Osteoblast (primary cell): ENCODE data around the gene HIRA. TPM values are rescaled to one million over a fixed set of nuclear protein-coding genes. Genes with fewer than 3 reads are reported as not detected.

Experiments used
- DNase-seq: peaks from one replicate; pipeline ENCODE4 v3.0.0; 2011; ENCODE audit warnings: low spot score, mixed read lengths; ENCODE audit not compliant: insufficient read length; ENCODE audit errors: missing footprints
- H2AFZ ChIP-seq: 2 replicates; pipeline ENCODE4 v1.6.0; 2011; ENCODE audit warnings: mild to moderate bottlenecking, low read length
- H3K27ac ChIP-seq: 2 replicates; pipeline ENCODE4 v1.5.1; 2011; ENCODE audit warnings: mild to moderate bottlenecking, low read depth, low read length, moderate library complexity
- H3K27me3 ChIP-seq: 2 replicates; pipeline ENCODE4 v1.6.0; 2012; ENCODE audit warnings: mild to moderate bottlenecking, control low read depth, inconsistent platforms, low read length, moderate library complexity; ENCODE audit not compliant: insufficient read depth
- H3K36me3 ChIP-seq: 2 replicates; pipeline ENCODE4 v1.5.1; 2011; ENCODE audit warnings: mild to moderate bottlenecking, low read length, control low read depth, moderate library complexity; ENCODE audit not compliant: insufficient read depth
- H3K4me1 ChIP-seq: 2 replicates; pipeline ENCODE4 v1.5.1; 2011; ENCODE audit warnings: mild to moderate bottlenecking, low read length, control low read depth, moderate library complexity; ENCODE audit not compliant: insufficient read depth
- H3K4me2 ChIP-seq: 2 replicates; pipeline ENCODE4 v1.6.0; 2011; ENCODE audit warnings: mild to moderate bottlenecking, low read length; ENCODE audit not compliant: insufficient read depth
- H3K4me3 ChIP-seq: fragments of 200-600 bp; sonication (generic); 3 replicates; pipeline ENCODE4 v1.5.1; 2012; ENCODE audit warnings: mild to moderate bottlenecking, low read length, inconsistent platforms; ENCODE audit not compliant: insufficient read depth
- H3K79me2 ChIP-seq: 2 replicates; pipeline ENCODE4 v1.6.0; 2012; ENCODE audit warnings: mild to moderate bottlenecking, low read length, control low read depth, inconsistent platforms; ENCODE audit not compliant: insufficient read depth
- H3K9me3 ChIP-seq: 2 replicates; pipeline ENCODE4 v1.5.1; 2011; ENCODE audit warnings: low read depth, low read length, control low read depth
- H4K20me1 ChIP-seq: 2 replicates; pipeline ENCODE4 v1.6.0; 2012; ENCODE audit warnings: mild to moderate bottlenecking, low read length, control low read depth; ENCODE audit not compliant: insufficient read depth
- CTCF ChIP-seq: IDR thresholded peaks from 2 replicates; pipeline ENCODE4 v1.5.1; 2011; ENCODE audit warnings: mild to moderate bottlenecking, low read depth, low read length, moderate library complexity; ENCODE audit errors: extremely low read depth
- total RNA-seq: library from RNA; depleted of rRNA; stranded (reverse); fragments of >200 nt; gene quantifications from 2 replicates; pipeline ENCODE4 v1.2.3, GENCODE V29; 2012

Gene HIRA
- total RNA-seq, 1 donor: 22.1 TPM

GRCh38 chr22:19358703-19359553 lies 72.6 kb downstream of the HIRA start:
- no peak for DNase-seq
- H3K27ac ChIP-seq: no peak overlapping the region
- no peaks in the 10 kb centered on the region for H4K20me1 ChIP-seq
- no peak for TF ChIP-seq CTCF
- H3K79me2 ChIP-seq: no peaks in the 10 kb centered on the region
- H3K4me3 ChIP-seq: no peak overlapping the region
- no peak overlapping the region for H3K4me2 ChIP-seq
- no peaks in the 10 kb centered on the region for H3K4me1 ChIP-seq
- H2AFZ ChIP-seq: no peak overlapping the region
- no peaks in the 10 kb centered on the region for H3K9me3 ChIP-seq
- no peaks in the 10 kb centered on the region for H3K27me3 ChIP-seq
- H3K36me3 ChIP-seq: peaks cover 83% of the 10 kb centered on the region

GRCh38 chr22:19358195-19358594 lies 73.3 kb downstream of the HIRA start:
- Histone ChIP-seq H4K20me1 (no peaks in the 10 kb centered on the region), H3K4me2 (no peak overlapping the region), H3K4me1 (no peaks in the 10 kb centered on the region), H2AFZ (no peak overlapping the region), H3K4me3 (no peak overlapping the region), H3K27me3 (no peaks in the 10 kb centered on the region), H3K36me3 (peaks cover 80% of the 10 kb centered on the region), H3K9me3 (no peaks in the 10 kb centered on the region), H3K79me2 (no peaks in the 10 kb centered on the region), H3K27ac (no peak overlapping the region)
- no peak for TF ChIP-seq CTCF
- DNase-seq: peak; percentile 46

- Histone ChIP-seq H3K4me3 (no peak overlapping the region), H3K4me2 (no peak overlapping the region), H3K36me3 (peaks cover 85% of the 10 kb centered on the region), H3K4me1 (no peaks in the 10 kb centered on the region), H3K79me2 (no peaks in the 10 kb centered on the region), H2AFZ (no peak overlapping the region), H4K20me1 (no peaks in the 10 kb centered on the region), H3K27ac (no peak overlapping the region), H3K9me3 (no peaks in the 10 kb centered on the region), H3K27me3 (no peaks in the 10 kb centered on the region)
- DNase-seq: no peak
- no peak for TF ChIP-seq CTCF
Observed at GRCh38 chr22:19357270-19358105, 74.0 kb downstream of the HIRA start.
